ENCODE data around the gene IFNB1. TPM values are rescaled to one million over a fixed set of nuclear protein-coding genes. Genes with fewer than 3 reads are reported as not detected.

Gene IFNB1
- total RNA-seq, 5 donors from 2014 or later (not counting 1 experiment from before 2014, with no cell fraction given) = not detected

DNA sequence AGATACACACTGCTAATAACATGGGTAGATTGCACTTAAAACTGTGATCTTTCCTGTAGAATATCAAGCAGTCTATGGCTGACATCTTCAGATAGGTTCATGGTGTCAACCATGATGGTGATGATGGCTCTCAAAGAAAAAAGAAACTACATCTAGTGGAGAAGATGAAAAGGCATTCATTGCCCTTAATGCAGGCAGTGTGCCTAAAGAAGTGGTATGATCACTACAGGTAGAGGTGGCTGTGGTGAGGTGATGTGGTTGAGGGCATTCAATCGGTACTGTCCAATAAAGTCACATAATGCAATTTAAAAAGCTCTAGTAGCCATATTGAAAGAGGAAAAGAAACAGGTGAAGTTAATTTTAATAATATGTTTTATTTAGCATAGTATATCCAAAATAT lies 3.1 kb upstream of the IFNB1 start:
- H3K9me3 ChIP-seq = no peaks in the 10 kb centered on the region
- H3K36me3 ChIP-seq (ENCODE audit: control insufficient read depth in 2 of 2, extremely low read depth in 1 of 2, insufficient read depth in 1 of 2, low read length in 1 of 2) = no peaks in the 10 kb centered on the region
- ATAC-seq (replicated peaks in 1 of 4) (no peak), DNase-seq (no peak)
- H3K27me3 Mint-ChIP-seq = no peaks in the 10 kb centered on the region
- no peak overlapping the region for H3K4me3 Mint-ChIP-seq
- H3K4me3 ChIP-seq (ENCODE audit: control insufficient read depth in 1 of 2, extremely low read depth in 1 of 2, low read length in 1 of 2) = no peak overlapping the region
- WGBS (ENCODE audit: insufficient coverage) = no CpG with 5 or more reads among the region's 1 CpG
- no peak overlapping the region for H3K27ac ChIP-seq (ENCODE audit: low read length)
- no peak overlapping the region for H3K27ac Mint-ChIP-seq
- peaks cover 0 to 2% (median 0%) of the 10 kb centered on the region in 3 donors for H3K9me3 Mint-ChIP-seq
- POLR2A ChIA-PET = interaction anchor here in 1 of 2 donors (0.5 kb wide), 1 partner anchor 47 kb away, joined by 4 read pairs; no protein-coding TSS in a partner anchor
- H3K4me1 Mint-ChIP-seq = peaks cover 27 to 38% (median 32%) of the 10 kb centered on the region in 3 donors
- no peaks in the 10 kb centered on the region for H3K27me3 ChIP-seq (replicated peaks in 1 of 2; ENCODE audit: control insufficient read depth in 2 of 2, extremely low read depth in 1 of 2, insufficient read depth in 2 of 2, low read length in 1 of 2)
- CTCF ChIA-PET = interaction anchor here in 1 of 2 donors (1.2 kb wide), 1 partner anchor 30 kb away, joined by 5 read pairs; no protein-coding TSS in a partner anchor
- peaks cover 3% of the 10 kb centered on the region for H3K36me3 Mint-ChIP-seq
- H3K4me1 ChIP-seq (ENCODE audit: control insufficient read depth in 1 of 2, extremely low read depth in 1 of 2, insufficient read depth in 2 of 2, low read length in 2 of 2) = peaks cover 9 to 24% of the 10 kb centered on the region in 2 experiments

DNA sequence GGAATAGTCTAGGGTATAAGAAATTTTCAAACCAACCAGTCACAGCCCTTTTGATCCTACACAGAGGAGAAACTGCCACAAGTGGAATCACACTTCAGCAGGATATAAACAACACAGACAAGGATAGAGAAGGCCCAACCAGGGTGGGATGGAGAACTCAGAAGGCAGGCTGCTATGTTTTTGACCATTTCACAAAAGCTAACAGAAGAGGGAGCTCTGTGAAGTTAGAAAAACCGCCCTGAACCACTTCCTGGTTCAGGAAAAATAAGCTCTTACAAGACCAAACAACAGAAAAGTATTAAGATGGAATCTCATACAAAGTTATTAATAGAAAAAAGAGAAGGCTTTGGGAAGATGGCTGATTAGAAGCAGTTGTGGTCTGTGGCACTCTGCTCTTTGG lies 960 bp upstream of the IFNB1 start:
- Mint-ChIP-seq H3K27ac (peak overlapping the region in 1 of 2 donors; percentile 35), H3K4me3 (no peak overlapping the region)
- DNase-seq = peak in 1 of 35 experiments; percentile 45

GRCh38 chr9:21075484-21075883 lies 2.3 kb downstream of the IFNB1 start:
- ChIA-PET CTCF (interaction anchor here in 1 of 2 donors (0.6 to 2.2 kb wide), 2 partner anchors 11 to 36 kb away, joined by 6 to 7 read pairs; no protein-coding TSS in a partner anchor), POLR2A (no interaction called here)

More for the DNA sequence above, 960 bp upstream of the IFNB1 start:
- no peaks in the 10 kb centered on the region for H3K36me3 Mint-ChIP-seq
- POLR2A ChIA-PET = interaction anchor here in 1 of 2 donors (0.6 kb wide), 1 partner anchor 49 kb away, joined by 3 read pairs; no protein-coding TSS in a partner anchor
- H3K27ac ChIP-seq (ENCODE audit: low read length) = no peak overlapping the region
- H3K27me3 ChIP-seq (replicated peaks in 1 of 2; ENCODE audit: control insufficient read depth in 2 of 2, extremely low read depth in 1 of 2, insufficient read depth in 2 of 2, low read length in 1 of 2) = no peaks in the 10 kb centered on the region
- no peak overlapping the region for H3K4me3 ChIP-seq (ENCODE audit: control insufficient read depth in 1 of 2, extremely low read depth in 1 of 2, low read length in 1 of 2)
- CTCF ChIA-PET = interaction anchor here (0.7 to 1.5 kb wide), 13 partner anchors 9 to 454 kb away, joined by 3 to 22 read pairs (median 3); no protein-coding TSS in a partner anchor
- H3K4me1 ChIP-seq (ENCODE audit: control insufficient read depth in 1 of 2, extremely low read depth in 1 of 2, insufficient read depth in 2 of 2, low read length in 2 of 2) = peaks cover 9 to 24% of the 10 kb centered on the region in 2 experiments
- H3K9me3 ChIP-seq = no peaks in the 10 kb centered on the region
- ATAC-seq (replicated peaks in 1 of 4) = peak in 3 of 4 experiments; percentile 27 to 59 (median 55)
- no peaks in the 10 kb centered on the region for H3K9me3 Mint-ChIP-seq
- H3K4me1 Mint-ChIP-seq = peaks cover 27 to 38% (median 32%) of the 10 kb centered on the region in 3 donors
- H3K36me3 ChIP-seq (ENCODE audit: control insufficient read depth in 2 of 2, extremely low read depth in 1 of 2, insufficient read depth in 1 of 2, low read length in 1 of 2) = no peaks in the 10 kb centered on the region
- no CpG with 5 or more reads among the region's 1 CpG for WGBS (ENCODE audit: insufficient coverage)
- no peaks in the 10 kb centered on the region for H3K27me3 Mint-ChIP-seq

GRCh38 chr9:21070906-21071305 lies 6.8 kb downstream of the IFNB1 start:
- H3K4me1 Mint-ChIP-seq = no peaks in the 10 kb centered on the region
- Histone ChIP-seq H3K27ac (ENCODE audit: low read length) (no peak overlapping the region), H3K9me3 (no peaks in the 10 kb centered on the region), H3K36me3 (ENCODE audit: control insufficient read depth in 2 of 2, extremely low read depth in 1 of 2, insufficient read depth in 1 of 2, low read length in 1 of 2) (no peaks in the 10 kb centered on the region), H3K27me3 (replicated peaks in 1 of 2; ENCODE audit: control insufficient read depth in 2 of 2, extremely low read depth in 1 of 2, insufficient read depth in 2 of 2, low read length in 1 of 2) (no peaks in the 10 kb centered on the region), H3K4me3 (ENCODE audit: control insufficient read depth in 1 of 2, extremely low read depth in 1 of 2, low read length in 1 of 2) (no peak overlapping the region), H3K4me1 (ENCODE audit: control insufficient read depth in 1 of 2, extremely low read depth in 1 of 2, insufficient read depth in 2 of 2, low read length in 2 of 2) (no peaks in the 10 kb centered on the region)
- H3K4me3 Mint-ChIP-seq = no peak overlapping the region
- no peaks in the 10 kb centered on the region for H3K27me3 Mint-ChIP-seq
- DNase-seq (no peak), ATAC-seq (replicated peaks in 1 of 4) (no peak)
- no peak overlapping the region for H3K27ac Mint-ChIP-seq
- ChIA-PET POLR2A (interaction anchor here in 1 of 2 donors (0.6 kb wide), 1 partner anchor 385 kb away, joined by 3 read pairs; no protein-coding TSS in a partner anchor), CTCF (no interaction called here)
- no peaks in the 10 kb centered on the region for H3K9me3 Mint-ChIP-seq
- H3K36me3 Mint-ChIP-seq = no peaks in the 10 kb centered on the region

More at GRCh38 chr9:21075484-21075883, 2.3 kb downstream of the IFNB1 start:
- Mint-ChIP-seq H3K36me3 (no peaks in the 10 kb centered on the region), H3K27me3 (no peaks in the 10 kb centered on the region), H3K4me1 (peaks cover 7 to 10% (median 9%) of the 10 kb centered on the region in 3 donors), H3K4me3 (no peak overlapping the region), H3K9me3 (no peaks in the 10 kb centered on the region), H3K27ac (no peak overlapping the region)
- peaks cover under 1 to 5% of the 10 kb centered on the region in 2 experiments for H3K4me1 ChIP-seq (ENCODE audit: control insufficient read depth in 1 of 2, extremely low read depth in 1 of 2, insufficient read depth in 2 of 2, low read length in 2 of 2)
- WGBS (ENCODE audit: insufficient coverage) = 94% methylated on average over 2 of the region's 3 CpGs
- H3K36me3 ChIP-seq (ENCODE audit: control insufficient read depth in 2 of 2, extremely low read depth in 1 of 2, insufficient read depth in 1 of 2, low read length in 1 of 2) = no peaks in the 10 kb centered on the region
- H3K27ac ChIP-seq (ENCODE audit: low read length) = no peak overlapping the region
- no peak overlapping the region for H3K4me3 ChIP-seq (ENCODE audit: control insufficient read depth in 1 of 2, extremely low read depth in 1 of 2, low read length in 1 of 2)
- DNase-seq = no peak
- no peak for ATAC-seq (replicated peaks in 1 of 4)
- no peaks in the 10 kb centered on the region for H3K9me3 ChIP-seq
- H3K27me3 ChIP-seq (replicated peaks in 1 of 2; ENCODE audit: control insufficient read depth in 2 of 2, extremely low read depth in 1 of 2, insufficient read depth in 2 of 2, low read length in 1 of 2) = no peaks in the 10 kb centered on the region

- DNase-seq (no peak), ATAC-seq (replicated peaks in 1 of 4) (no peak)
- ChIA-PET POLR2A (interaction anchor here in 1 of 2 donors (0.6 to 0.7 kb wide), 2 partner anchors 225 to 384 kb away, joined by 3 to 11 read pairs; no protein-coding TSS in a partner anchor), CTCF (interaction anchor here in 1 of 2 donors (1.3 kb wide), 1 partner anchor 9 kb away, joined by 4 read pairs; no protein-coding TSS in a partner anchor)
- H3K36me3 Mint-ChIP-seq = no peaks in the 10 kb centered on the region
- H3K4me1 Mint-ChIP-seq = no peaks in the 10 kb centered on the region
- no peak overlapping the region for H3K27ac Mint-ChIP-seq
- H3K9me3 Mint-ChIP-seq = no peaks in the 10 kb centered on the region
- Histone ChIP-seq H3K36me3 (ENCODE audit: control insufficient read depth in 2 of 2, extremely low read depth in 1 of 2, insufficient read depth in 1 of 2, low read length in 1 of 2) (no peaks in the 10 kb centered on the region), H3K27me3 (replicated peaks in 1 of 2; ENCODE audit: control insufficient read depth in 2 of 2, extremely low read depth in 1 of 2, insufficient read depth in 2 of 2, low read length in 1 of 2) (no peaks in the 10 kb centered on the region), H3K4me1 (ENCODE audit: control insufficient read depth in 1 of 2, extremely low read depth in 1 of 2, insufficient read depth in 2 of 2, low read length in 2 of 2) (no peaks in the 10 kb centered on the region), H3K27ac (ENCODE audit: low read length) (no peak overlapping the region), H3K4me3 (ENCODE audit: control insufficient read depth in 1 of 2, extremely low read depth in 1 of 2, low read length in 1 of 2) (no peak overlapping the region), H3K9me3 (no peaks in the 10 kb centered on the region)
- 93% methylated on average over 3 of the region's 4 CpGs for WGBS (ENCODE audit: insufficient coverage)
- H3K4me3 Mint-ChIP-seq = no peak overlapping the region
- H3K27me3 Mint-ChIP-seq = no peaks in the 10 kb centered on the region
These were observed 7.6 kb downstream of the IFNB1 start for GRCh38 chr9:21070171-21070571.

DNA sequence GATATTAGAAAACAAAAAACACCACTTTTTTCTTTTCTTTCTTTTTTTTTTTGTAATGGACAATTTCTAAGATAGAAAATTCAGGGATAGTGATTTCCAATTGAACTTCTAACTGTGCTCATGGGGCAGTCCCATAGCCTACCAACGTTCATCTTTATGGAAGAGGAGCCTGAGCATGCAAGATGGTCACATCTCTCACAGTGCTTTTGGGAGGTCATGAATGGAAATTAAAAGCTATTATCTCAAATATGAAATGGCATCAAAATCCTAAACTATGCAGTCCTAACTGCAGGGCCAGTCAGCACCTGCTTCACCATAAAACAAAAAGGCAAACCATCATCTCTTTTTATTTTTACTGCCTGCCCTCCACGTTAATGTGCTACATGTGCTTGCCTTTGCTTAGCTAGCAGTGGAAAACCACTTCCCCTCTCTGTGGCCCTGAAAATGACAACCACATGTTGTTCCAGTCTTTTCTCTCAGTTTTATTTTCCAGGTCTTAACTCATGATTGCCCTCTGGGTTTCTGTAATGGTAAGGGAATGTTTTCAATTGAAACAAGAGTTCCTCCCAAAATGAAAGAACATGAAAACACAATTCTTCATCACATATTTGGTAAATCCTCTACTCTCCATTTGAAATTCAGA lies 16.7 kb downstream of the IFNB1 start:
- Mint-ChIP-seq H3K27ac (peak overlapping the region; percentile 15 to 40), H3K4me1 (peaks cover 14 to 19% (median 19%) of the 10 kb centered on the region in 3 donors), H3K36me3 (no peaks in the 10 kb centered on the region), H3K4me3 (no peak overlapping the region), H3K9me3 (no peaks in the 10 kb centered on the region), H3K27me3 (no peaks in the 10 kb centered on the region)
- no peak overlapping the region for H3K4me3 ChIP-seq (ENCODE audit: control insufficient read depth in 1 of 2, extremely low read depth in 1 of 2, low read length in 1 of 2)
- H3K4me1 ChIP-seq (ENCODE audit: control insufficient read depth in 1 of 2, extremely low read depth in 1 of 2, insufficient read depth in 2 of 2, low read length in 2 of 2) = peaks cover 6 to 14% of the 10 kb centered on the region in 2 experiments
- ChIA-PET POLR2A (interaction anchor here (0.5 to 0.7 kb wide), 3 partner anchors 12 to 117 kb away, joined by 3 to 7 read pairs (median 3); no protein-coding TSS in a partner anchor), CTCF (interaction anchor here (0.7 to 0.9 kb wide), 3 partner anchors 9 to 108 kb away, joined by 3 to 4 read pairs (median 4); no protein-coding TSS in a partner anchor)
- H3K36me3 ChIP-seq (ENCODE audit: control insufficient read depth in 2 of 2, extremely low read depth in 1 of 2, insufficient read depth in 1 of 2, low read length in 1 of 2) = no peaks in the 10 kb centered on the region
- H3K27me3 ChIP-seq (replicated peaks in 1 of 2; ENCODE audit: control insufficient read depth in 2 of 2, extremely low read depth in 1 of 2, insufficient read depth in 2 of 2, low read length in 1 of 2) = no peaks in the 10 kb centered on the region
- WGBS (ENCODE audit: insufficient coverage) = 0% methylated on average over 1 of the region's 2 CpGs
- DNase-seq (peak in 2 of 35 experiments; percentile 10 to 13), ATAC-seq (replicated peaks in 1 of 4) (peak in 3 of 4 experiments; percentile 62 to 64 (median 63))
- no peaks in the 10 kb centered on the region for H3K9me3 ChIP-seq
- no peak overlapping the region for H3K27ac ChIP-seq (ENCODE audit: low read length)
